HG03025 (cell line): ENCODE measurements around the gene ARSI.
A peak's percentile ranks its signal among the peaks of the same experiment; 100 is the strongest.

Experiments used
- ATAC-seq: cut with Tn5 transposase; IDR thresholded peaks from one replicate; pipeline ENCODE4 v1.9.1; 2021; ENCODE audit warnings: mild to moderate bottlenecking, moderate library complexity; ENCODE audit not compliant: unreplicated experiment, low FRiP score

ARSI gene

DNA sequence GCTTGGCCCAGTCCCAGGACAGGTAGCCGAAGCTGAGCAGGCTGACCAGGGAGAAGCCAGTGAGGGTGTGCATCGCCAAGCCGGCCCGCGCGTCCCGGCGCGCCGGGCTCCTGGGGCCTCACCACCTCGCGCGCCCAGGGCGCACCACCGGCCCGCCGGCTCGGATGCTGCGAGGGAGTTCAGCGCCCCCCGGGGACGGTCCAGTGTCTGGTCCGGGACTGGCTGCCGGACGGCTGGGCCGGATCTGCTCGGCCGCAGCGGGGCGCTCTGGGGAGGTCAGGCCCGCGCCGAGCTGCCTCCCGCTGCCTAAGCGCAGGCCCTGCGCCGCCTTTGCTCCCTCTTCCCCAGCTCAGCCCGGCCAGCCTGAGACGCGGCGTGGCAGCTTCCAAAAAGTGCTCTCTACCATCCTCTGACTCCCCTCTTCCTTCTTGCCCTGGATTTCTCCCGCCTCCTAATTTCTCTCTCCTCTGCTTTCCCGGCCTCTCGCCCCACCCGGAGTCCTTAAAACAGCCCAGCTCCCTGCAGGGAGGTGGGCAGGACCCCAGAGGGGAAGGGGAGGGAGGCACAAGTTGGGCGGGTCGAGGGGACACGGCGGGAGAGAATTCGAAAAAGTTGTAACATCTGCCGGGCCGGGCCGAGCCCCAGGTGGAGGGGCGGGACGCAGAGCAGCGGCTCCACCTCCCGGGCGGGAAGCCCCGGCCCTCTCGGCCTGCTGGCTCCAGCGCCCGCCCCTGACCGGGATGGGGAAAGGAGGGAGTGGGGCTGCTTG is at the start of gene ARSI:
Gene ARSI (minus strand): TSS at position 605 of the 769 bp plus-strand sequence. CDS start 532 bp downstream, at position 73.
- ATAC-seq = no peak

DNA sequence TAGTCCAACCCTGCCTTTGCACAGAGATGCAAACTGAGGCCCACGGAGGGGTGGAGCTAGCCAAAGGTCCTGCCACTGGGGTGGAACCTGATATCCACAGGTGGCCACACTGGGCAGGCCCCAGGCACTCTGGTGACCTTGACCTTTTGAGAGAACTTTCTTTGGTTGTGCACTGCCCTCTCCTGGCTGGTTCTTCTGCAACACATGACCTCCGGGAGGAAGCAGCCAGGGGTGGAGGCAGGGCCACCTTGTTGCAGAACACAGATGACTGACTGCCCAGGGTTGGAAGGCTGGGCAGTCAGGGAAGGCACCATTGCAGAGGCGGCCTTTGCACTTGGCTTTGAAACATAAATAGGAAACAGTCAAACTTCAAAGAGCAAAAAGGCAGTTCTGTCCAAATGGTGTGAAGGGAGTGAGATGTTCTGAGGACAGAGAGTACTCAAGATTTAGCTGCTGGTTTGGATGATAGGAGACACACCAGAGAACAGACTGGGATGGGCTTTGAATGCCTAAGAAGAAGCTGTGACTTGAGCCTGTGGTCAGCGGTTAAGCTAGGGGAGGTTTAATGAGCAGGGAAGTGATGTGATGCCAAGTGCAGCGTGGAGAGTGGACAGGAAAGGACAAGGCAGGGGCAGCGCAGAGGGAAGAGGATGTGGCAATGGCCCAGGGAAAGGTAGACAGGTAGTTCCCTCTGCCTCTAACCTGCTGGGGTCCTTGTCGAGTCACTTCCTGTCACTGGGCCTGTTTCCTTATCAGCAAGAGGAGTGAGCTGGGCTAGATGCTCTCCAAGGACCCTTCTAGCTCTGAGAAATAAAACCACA is 48.0 kb upstream of the ARSI start:
- ATAC-seq = peak; percentile 92

DNA sequence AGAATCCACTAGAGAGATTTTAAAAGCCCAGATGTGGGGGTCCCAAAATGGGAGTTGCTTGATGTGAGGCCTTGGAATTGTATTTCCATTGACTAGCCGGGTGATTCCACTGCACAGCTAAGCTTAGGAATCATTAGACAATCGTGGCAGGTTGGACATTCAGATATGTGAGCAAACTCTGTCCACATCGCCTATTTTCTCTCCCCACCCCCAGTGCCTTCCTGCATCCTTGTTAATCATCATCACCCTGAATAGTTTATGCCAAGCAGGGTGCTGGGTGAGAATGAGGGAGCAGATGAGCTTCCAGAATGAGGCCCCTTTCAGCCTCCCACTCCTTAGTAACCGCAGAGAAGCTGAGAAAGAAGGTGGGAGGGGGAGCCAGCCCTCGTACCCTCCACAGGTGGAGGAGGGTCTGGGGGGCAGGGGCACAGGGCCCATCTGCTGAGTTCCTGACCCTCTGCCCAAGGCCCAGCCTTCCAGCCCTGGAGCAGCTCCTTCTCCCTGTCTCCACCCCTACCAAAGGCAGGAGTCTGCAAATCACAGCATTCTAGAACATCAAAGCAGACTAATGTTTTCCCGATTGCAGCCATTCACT is 47.1 kb upstream of the ARSI start:
- ATAC-seq = no peak

DNA sequence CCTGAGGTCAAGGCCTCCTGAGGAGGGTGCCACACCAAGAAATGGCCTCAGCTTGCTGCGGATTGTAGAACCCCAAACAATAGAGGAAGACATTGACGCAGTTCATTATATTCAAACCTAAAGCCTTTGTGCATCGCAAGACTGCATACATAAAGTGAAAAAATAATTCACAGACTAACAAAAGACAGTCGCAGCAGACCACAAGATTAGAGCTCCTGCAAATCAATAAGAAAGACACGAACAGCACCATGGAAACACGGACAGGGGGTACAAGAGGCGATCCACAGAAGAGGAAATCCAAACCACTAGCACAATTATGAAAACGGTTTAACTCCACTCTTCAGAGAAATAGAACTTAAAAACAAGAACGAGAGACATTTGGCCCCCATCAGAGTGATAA is 44.7 kb upstream of the ARSI start:
- no peak for ATAC-seq

DNA sequence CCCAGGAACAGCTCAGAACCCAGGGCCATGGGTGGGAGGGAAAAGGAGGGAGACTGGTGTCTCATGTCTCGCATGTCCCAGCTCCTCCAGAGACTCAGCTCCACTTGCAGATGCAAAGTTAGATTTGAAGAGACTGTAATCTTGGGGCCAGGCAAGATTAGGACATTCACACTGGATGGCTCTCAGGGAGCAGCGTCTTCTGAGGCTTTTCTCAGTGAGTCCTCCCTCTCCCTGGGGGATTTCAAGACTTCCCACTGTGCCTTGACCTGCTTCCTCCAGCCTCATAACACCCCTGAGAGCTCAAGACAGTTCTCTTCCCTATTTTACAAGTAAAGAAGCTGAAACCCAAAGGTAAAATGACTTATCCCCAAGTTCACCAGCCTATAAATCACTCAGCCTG is 44.3 kb upstream of the ARSI start:
- no peak for ATAC-seq

DNA sequence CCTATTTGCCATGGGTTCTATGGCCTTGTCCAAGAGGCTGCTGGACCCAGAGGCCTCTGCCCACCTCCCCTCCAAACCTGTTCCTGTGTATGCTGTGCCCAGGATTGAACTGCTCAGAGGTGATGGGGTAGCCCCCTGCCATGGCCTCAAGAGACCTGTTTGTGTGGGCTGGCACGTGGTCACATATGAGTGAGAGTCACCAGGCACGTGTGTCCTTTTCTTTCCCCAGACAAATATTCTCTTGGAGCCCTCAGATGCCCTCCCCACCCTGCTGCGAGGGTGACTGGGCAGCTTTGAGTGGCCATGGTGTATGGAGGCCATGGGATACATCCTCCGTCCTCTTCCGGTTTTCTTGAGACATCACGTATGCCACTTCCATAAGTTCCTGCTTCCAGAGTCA is 43.9 kb upstream of the ARSI start:
- ATAC-seq = no peak

DNA sequence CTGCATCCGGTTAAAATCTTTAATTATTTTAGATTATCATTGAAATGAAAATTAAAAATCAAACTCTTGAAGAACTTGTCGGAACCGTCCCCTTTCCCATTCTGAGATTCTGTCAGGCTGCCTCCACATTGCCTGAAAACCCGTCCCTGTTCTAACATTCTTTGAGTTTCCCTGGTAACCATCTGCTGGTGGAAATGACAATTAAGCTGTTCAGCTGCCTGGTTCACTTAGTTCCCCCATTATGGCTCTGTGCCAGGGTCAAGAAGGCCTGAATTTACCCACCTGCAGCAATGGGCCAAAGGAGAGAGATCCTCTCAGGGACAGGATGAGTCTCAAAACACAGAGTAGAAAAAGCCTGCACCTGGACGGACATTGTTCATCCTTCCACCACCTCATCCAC is 43.0 kb upstream of the ARSI start:
- no peak for ATAC-seq

DNA sequence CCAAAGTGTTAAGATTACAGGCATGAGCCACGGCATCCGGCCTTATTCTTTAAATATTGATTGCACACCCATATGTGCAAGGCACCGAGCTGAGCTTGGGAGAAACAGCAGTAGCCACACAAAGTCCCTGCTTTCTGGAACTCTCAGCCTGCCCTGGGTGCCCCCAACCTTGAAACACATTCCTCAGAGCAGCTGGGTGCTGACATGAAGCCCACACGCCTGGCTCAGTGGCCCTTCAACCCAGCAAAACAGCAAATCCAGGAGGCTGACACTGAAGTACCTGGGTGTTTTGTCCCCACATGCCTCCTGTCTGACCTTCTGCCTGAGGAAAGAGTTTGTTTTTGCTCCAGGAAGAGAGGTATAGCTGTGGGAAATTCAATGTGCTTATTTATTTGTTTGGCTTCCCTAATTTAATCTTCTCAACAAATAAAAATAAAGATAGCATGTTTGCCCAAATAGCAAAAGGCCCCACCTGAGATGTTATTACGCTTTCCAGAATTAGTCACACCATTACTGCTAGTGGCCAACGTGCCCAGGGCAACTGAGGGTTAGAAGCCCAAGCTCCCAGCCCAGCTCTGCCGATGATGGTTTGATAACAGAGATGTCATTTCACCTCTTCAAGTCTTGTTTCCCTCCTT is 41.4 kb upstream of the ARSI start:
- ATAC-seq = no peak

DNA sequence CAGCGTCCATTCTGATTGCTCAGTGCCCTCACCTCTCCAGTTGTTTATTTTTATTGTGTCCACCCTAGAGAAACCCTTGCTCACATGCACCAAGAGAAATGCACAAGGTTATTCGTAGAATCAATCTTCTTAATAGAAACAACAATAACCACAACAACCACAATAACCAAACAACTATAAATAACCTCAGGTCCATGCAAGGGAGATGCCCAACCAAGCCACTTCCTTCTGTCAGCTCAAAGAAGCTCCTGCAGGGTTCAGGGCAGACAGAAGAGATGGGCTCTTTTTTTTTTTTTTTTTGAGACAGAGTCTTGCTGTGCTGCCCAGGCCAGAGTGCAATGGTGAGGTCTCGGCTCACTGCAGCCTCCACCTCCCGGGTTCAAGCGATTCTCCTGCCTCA is 39.9 kb upstream of the ARSI start:
- no peak for ATAC-seq

DNA sequence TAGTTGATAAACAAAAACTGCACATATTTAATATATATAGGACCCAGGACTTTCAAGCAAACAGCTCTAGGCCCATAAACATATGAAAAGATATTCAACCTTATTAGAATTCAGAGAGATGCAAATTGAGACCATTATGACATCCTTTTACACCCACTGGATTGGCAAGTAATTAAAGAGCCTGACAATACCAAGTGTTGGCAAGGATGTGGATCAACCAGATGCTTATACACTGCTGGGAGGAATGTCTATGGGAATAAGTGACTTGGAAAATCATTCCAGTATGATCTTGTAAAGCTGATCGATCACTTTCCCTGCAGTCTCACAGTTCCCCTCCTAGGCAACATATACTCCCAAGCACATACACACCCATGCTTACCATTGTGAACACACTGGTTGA is 39.3 kb upstream of the ARSI start:
- no peak for ATAC-seq

DNA sequence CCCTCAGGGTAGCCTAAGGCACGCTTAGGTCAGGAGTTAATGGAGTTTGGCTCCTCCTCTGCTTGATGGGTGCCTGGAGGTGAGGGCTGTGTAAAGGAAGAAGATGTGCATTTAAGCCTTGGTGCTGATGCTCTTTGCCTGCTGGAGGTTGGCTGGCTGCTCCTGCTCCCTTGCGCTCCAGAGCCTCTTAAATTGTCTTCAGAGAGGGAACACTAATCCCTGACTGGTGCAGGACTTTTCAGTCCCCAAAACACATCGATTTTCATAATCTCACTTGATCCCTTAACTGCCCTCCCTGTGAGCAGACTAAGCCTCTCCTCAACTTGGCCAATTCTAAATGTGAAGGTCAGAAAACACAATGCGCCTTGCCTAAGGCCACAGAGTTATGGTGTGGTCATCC is 38.6 kb upstream of the ARSI start:
- ATAC-seq = no peak

DNA sequence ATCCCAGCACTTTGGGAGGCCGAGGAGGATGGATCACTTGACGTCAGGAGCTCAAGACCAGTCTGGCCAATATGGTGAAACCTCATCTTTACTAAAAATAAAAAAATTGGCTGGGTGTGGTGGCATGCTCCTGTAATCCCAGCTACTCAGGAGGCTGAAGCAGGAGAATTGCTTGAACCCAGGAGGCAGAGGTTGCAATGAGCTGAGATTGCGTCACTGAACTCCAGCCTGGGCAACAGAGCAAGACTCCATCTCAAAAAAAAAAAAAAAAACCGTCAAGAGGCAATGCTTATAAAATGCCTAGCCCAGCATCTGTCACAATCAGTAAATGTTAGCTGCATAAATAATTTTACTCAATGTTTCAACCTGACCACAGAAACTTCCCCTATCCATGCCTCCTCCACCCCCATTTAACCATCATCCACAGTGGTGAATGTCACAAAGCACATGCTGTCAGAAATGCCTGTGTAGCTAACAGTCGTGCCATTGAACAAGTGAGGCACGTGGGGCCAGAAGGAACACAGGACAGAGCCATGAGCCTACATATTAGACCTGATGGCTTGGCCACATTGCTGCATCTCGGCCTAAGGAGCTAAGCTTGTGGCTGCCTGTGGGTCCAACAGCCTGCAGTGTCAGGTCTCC is 38.0 kb upstream of the ARSI start:
- ATAC-seq = no peak

DNA sequence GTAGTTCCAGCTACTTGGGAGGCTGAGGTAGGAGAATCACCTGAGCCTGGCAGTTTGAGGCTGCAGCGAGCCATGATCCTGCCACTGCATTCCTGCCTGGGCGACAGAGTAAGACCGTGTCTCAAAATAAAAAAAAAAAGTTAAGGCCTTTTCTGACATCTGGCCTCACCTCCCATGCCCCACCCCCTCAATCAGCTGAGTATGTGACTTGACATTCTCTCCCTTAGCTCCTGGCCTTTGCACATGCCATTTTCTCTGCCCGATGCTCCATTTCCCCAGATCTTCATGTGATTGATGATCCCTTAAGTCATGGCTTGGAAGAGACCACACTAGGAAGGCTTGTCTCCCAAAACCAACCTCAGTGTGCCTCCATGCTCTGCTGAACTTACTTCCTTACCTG is 37.1 kb upstream of the ARSI start:
- ATAC-seq = no peak

DNA sequence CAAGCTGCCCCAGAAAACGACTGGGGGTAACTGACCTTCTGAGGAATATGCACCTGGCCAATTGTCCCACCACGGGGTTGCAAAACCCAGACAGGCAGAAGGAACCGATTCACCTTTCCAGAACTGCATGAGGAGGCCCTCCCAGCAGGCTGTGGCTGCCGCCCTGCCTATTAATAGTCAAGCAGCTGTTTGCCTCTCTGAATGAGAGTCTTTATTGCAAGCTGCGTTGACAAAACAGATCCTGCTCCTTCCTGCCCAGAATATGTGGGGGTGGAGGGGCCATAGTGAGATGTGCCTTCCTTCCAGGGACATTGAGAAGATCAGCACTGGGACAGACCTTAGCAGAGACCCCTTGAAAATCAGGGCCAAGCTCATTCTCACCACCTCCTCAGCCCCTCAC is 36.5 kb upstream of the ARSI start:
- ATAC-seq = no peak

DNA sequence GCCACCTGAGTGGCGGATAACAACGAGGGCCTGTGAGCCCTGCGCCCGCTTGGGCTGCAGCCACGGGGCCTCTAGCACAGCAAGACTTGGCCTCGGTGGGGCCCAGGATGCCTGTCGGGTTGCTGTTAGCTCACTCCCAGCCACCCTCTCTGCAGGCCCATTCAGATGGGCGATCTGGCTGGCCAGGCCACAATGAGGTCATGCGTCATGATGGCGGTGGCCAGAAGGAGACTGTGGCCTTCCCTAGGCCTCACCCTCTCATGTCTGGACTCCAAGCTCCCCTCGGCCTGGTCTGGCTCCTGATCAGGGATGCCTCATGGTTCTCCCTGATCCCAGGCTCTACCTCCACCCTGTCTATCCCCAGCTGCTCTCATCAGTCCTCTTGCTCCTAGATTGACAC is 35.8 kb upstream of the ARSI start:
- ATAC-seq = no peak

DNA sequence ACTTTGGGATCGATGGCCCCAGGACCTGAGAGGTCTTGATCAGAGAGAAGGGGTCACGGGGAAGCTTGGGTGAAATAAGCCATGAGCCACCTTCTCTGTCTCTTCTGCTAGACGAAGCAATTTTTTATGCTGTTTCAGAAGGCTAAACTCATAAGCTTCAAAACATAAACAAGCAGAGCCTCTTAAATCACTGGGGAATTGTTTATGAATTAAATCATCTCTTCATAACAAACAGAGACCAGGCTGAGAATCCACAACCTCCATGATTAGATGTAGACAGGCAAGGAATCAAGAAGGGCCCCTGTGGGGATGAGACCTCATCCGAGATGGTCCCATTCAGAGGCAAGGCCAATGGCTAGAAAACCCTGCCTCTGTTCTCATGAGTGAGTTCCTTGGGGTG is 33.1 kb upstream of the ARSI start:
- no peak for ATAC-seq

DNA sequence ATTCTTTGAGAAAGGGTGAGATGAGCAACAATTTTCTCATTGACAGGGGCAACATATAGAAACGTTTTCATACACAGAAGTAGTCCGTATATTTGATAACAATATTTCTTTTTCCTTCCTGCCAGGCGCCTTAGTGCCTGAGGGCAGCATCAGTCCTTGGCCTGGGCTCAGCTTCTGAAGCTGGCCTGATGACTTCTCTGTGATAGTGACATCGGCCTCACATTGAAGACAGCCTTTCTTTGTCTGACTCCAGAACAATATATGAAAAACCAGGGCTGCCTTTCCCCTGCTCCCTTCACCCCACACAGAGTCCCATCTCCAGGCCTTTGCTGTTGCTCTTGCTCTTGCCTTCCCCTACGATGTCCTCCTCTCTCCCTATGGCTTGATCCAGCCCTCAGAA is 30.7 kb upstream of the ARSI start:
- ATAC-seq = no peak

DNA sequence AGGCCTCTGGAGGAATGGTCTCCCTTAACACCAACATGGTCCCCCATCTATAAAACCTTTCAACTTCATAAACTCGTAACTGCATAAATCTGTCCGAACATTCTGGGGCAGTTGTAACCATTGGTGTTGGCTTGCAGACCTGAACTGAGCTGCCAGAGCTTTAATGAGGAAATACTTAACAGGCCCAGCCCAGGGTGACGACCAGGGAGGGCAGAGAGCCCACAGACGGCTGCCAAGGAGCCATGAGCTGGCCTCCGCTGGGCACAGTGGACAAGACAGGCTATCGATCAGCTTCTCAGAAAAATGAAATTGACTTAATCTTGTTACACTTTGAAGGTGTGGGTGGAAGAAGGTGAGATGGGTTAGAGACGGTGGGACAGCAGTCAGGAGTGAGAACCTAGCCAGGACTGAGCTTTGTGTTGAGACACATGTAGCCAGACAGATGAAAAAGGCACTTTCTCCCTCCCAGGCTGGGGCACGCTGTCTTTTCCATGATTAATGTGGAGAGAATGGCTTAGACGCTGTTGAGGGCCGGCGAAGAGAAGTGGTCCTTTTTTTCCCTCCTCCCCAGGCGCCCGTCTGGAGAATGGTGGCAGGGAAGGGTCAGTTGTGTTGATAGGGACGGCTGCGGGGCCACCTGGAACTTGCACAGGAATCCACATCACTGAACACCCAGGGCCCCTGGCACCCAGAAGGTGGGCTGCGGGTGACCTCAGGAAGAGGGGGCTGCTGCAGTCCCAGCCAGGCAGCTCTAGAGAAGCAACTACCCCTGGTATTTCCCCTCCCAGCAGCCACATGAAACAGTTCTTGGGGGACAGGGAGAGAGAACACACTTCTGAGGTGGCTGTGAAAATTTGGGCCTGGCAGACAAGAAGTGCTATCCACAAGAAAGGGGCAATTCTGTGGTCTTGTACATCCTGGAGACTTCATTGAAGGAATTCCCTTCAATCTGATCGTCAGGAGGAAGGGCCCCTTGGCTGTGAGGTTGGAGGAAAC is 27.5 kb upstream of the ARSI start:
- ATAC-seq = no peak

DNA sequence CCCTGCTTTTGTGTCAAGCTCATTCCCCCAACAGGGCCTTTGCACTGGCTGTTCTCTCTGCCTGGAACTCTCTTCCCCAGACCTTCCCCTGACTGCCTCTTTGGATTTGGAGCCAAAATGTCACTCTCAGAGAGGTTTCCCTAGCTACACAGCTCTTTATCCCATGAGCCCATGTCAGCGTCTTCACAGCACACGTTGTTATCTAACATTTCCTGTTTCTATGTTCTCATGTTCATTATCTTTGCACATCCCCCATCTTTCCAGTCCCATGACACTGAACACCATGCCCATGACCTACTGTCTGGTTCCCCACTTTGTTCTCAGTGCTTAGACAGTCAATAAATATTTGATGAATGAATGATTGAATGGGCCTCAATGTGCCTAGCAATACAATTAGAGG is 26.3 kb upstream of the ARSI start:
- ATAC-seq = no peak
